IMR-90 (cell line): ENCODE results near the gene CD81. TPM values are rescaled to one million over a fixed set of nuclear protein-coding genes. Genes with fewer than 3 reads are reported as not detected.

Experiments
- ATAC-seq: fragments of 200-7000 bp; cut with Tn5 transposase; 2 replicates; pipeline ENCODE4 v1.9.1; 2020; ENCODE audit warnings: low read depth, mild to moderate bottlenecking, moderate library complexity
- BruUV-seq: library from RNA; stranded (reverse); fragments of 400-500 nt; replicated peaks from 2 replicates; lab custom pipeline; 2021; lab: Mats Ljungman, UMichigan
- CTCF ChIA-PET: fragments of 300-600 bp; formaldehyde crosslinking; extraction: SDS; loops from one replicate; lab custom pipeline; 2021; ENCODE audit warnings: antibody characterized with exemption; lab: Yijun Ruan, JAX
- POLR2A ChIA-PET: fragments of 300-600 bp; sonication (Branson Sonifier 250); formaldehyde crosslinking; loops from one replicate; lab custom pipeline; 2022; ENCODE audit warnings: antibody characterized with exemption; ENCODE audit not compliant: unreplicated experiment; lab: Charles Lee
- DNase-seq: peaks from one replicate; pipeline ENCODE4 v3.0.0; 2013
- H2AFZ ChIP-seq: replicated peaks from 2 replicates; pipeline ENCODE3; 2013; ENCODE audit warnings: low read length, mild to moderate bottlenecking; ENCODE audit not compliant: poor library complexity
- H2AK5ac ChIP-seq: 2 replicates; pipeline ENCODE4 v1.6.1; 2013; ENCODE audit warnings: low read depth, low read length, inconsistent platforms
- H2AK9ac ChIP-seq: replicated peaks from 2 replicates; pipeline ENCODE3; 2013; ENCODE audit warnings: mild to moderate bottlenecking, low read depth, low read length, moderate library complexity; ENCODE audit not compliant: poor library complexity
- H2BK120ac ChIP-seq: 2 replicates; pipeline ENCODE4 v1.6.1; 2013; ENCODE audit warnings: low read depth, low read length, inconsistent platforms
- H2BK15ac ChIP-seq: 3 replicates; pipeline ENCODE4 v1.6.1; 2013; ENCODE audit warnings: low read depth, low read length, inconsistent platforms
- H2BK20ac ChIP-seq: 2 replicates; pipeline ENCODE4 v1.6.1; 2013; ENCODE audit warnings: low read depth, mild to moderate bottlenecking, inconsistent platforms, low read length, moderate library complexity
- H2BK5ac ChIP-seq: 2 replicates; pipeline ENCODE4 v1.6.1; 2013; ENCODE audit warnings: mild to moderate bottlenecking, low read depth, low read length, inconsistent platforms; ENCODE audit not compliant: poor library complexity, severe bottlenecking
- H3K14ac ChIP-seq: replicated peaks from 2 replicates; pipeline ENCODE4 v1.6.1; 2013; ENCODE audit warnings: low read depth, low read length, inconsistent platforms
- H3K18ac ChIP-seq: 2 replicates; pipeline ENCODE4 v1.6.1; 2013; ENCODE audit warnings: low read depth, low read length, control low read depth
- H3K23ac ChIP-seq: 2 replicates; pipeline ENCODE4 v1.6.1; 2013; ENCODE audit warnings: low read depth, low read length, inconsistent platforms
- H3K27ac ChIP-seq: 2 replicates; pipeline ENCODE4 v1.5.1; 2013; ENCODE audit warnings: mild to moderate bottlenecking, control low read depth, low read length; ENCODE audit not compliant: insufficient read depth
- H3K27me3 ChIP-seq: 2 replicates; pipeline ENCODE4 v1.6.1; 2013; ENCODE audit warnings: low read length; ENCODE audit not compliant: control insufficient read depth, insufficient read depth
- H3K36me3 ChIP-seq: 2 replicates; pipeline ENCODE4 v1.6.1; 2013; ENCODE audit warnings: low read length, mixed read lengths; ENCODE audit not compliant: control insufficient read depth, insufficient read depth
- H3K4ac ChIP-seq: 2 replicates; pipeline ENCODE4 v1.6.1; 2013; ENCODE audit warnings: low read depth, low read length, inconsistent platforms
- H3K4me1 ChIP-seq: 2 replicates; pipeline ENCODE4 v1.6.1; 2013; ENCODE audit warnings: low read length, mixed read lengths; ENCODE audit not compliant: control insufficient read depth, insufficient read depth
- H3K4me2 ChIP-seq: 2 replicates; pipeline ENCODE4 v1.6.1; 2013; ENCODE audit warnings: low read depth, mild to moderate bottlenecking, control low read depth, low read length, moderate library complexity
- H3K4me3 ChIP-seq: 2 replicates; pipeline ENCODE4 v1.5.1; 2013; ENCODE audit warnings: low read depth, mild to moderate bottlenecking, control low read depth, low read length, moderate library complexity; ENCODE audit not compliant: insufficient read depth
- H3K56ac ChIP-seq: 2 replicates; pipeline ENCODE4 v1.6.1; 2013; ENCODE audit warnings: low read length, inconsistent platforms; ENCODE audit not compliant: insufficient read depth; ENCODE audit errors: extremely low read depth
- H3K79me1 ChIP-seq, 2 experiments: 2 replicates each; pipeline ENCODE4 v1.6.1; 2013; ENCODE audit warnings: low read length in 2 of 2, inconsistent platforms in 1 of 2, low read depth in 1 of 2
- H3K9ac ChIP-seq: 2 replicates; pipeline ENCODE4 v1.6.1; 2013; ENCODE audit warnings: low read depth, low read length, control low read depth
- H3K9me1 ChIP-seq: 2 replicates; pipeline ENCODE4 v1.6.1; 2013; ENCODE audit warnings: low read length, inconsistent platforms; ENCODE audit not compliant: insufficient read depth
- H3K9me3 ChIP-seq: 2 replicates; pipeline ENCODE4 v1.6.1; 2013; ENCODE audit warnings: low read length; ENCODE audit not compliant: control insufficient read depth, insufficient read depth
- H4K20me1 ChIP-seq: 2 replicates; pipeline ENCODE4 v1.6.1; 2013; ENCODE audit warnings: low read length, inconsistent platforms; ENCODE audit not compliant: insufficient read depth
- H4K5ac ChIP-seq: 2 replicates; pipeline ENCODE4 v1.6.1; 2013; ENCODE audit warnings: mild to moderate bottlenecking, low read depth, low read length, control low read depth
- H4K8ac ChIP-seq, 2 experiments: 2 replicates each; pipeline ENCODE4 v1.6.1; 2013; ENCODE audit warnings: low read depth in 2 of 2, low read length in 2 of 2, control low read depth in 1 of 2, inconsistent platforms in 1 of 2
- H4K91ac ChIP-seq: 2 replicates; pipeline ENCODE4 v1.6.1; 2013; ENCODE audit warnings: low read depth, low read length, inconsistent platforms; ENCODE audit not compliant: insufficient read depth
- BHLHE40 ChIP-seq: fragments of 150-350 bp; IDR thresholded peaks from 2 replicates; pipeline ENCODE4 v1.6.1; 2016; ENCODE audit warnings: mild to moderate bottlenecking, low read depth, low read length
- CHD1 ChIP-seq: IDR thresholded peaks from 2 replicates; pipeline ENCODE4 v1.6.1; 2012; ENCODE audit warnings: low read depth, low read length, improper control_type of control experiment
- CTCF ChIP-seq: conservative IDR thresholded peaks from 2 replicates; pipeline ENCODE4 v1.5.1; 2012; ENCODE audit warnings: mild to moderate bottlenecking, low read depth, low read length, improper control_type of control experiment
- FOS ChIP-seq: fragments of 150-350 bp; IDR thresholded peaks from 2 replicates; pipeline ENCODE4 v1.6.1; 2016; ENCODE audit warnings: low read depth, low read length
- POLR2A ChIP-seq: IDR thresholded peaks from 2 replicates; pipeline ENCODE4 v1.6.1; 2012; ENCODE audit warnings: mild to moderate bottlenecking, low read depth, low read length
- RCOR1 ChIP-seq: IDR thresholded peaks from 2 replicates; pipeline ENCODE4 v1.6.1; 2012; ENCODE audit warnings: mild to moderate bottlenecking, low read length, improper control_type of control experiment; ENCODE audit not compliant: insufficient replicate concordance
- SMC3 ChIP-seq: fragments of 150-350 bp; IDR thresholded peaks from 2 replicates; pipeline ENCODE4 v1.6.1; 2016; ENCODE audit warnings: low read depth, mild to moderate bottlenecking, antibody characterized with exemption, low read length, moderate library complexity
- WGBS, 2 experiments: methylation state at CpG; one replicate each; pipeline versions ENCODE4 v1.1.5 to v1.1.7; 2013; ENCODE audit warnings: missing lambda C conversion rate in 2 of 2; ENCODE audit not compliant: insufficient read length in 1 of 2; ENCODE audit errors: extremely low coverage in 2 of 2; 5-methylcytosine and 5-hydroxymethylcytosine counted together
- dilution Hi-C: fragments of 300-500 bp; cut with HindIII; formaldehyde crosslinking; loops from one replicate; pipeline ENCODE4 v1.14.3; 2018; ENCODE audit warnings: low sequenced_read_pairs; ENCODE audit not compliant: unreplicated experiment
- in situ Hi-C: fragments of 300-500 bp; cut with MboI; formaldehyde crosslinking; loops from 3 replicates; pipeline ENCODE4 v1.14.3; 2019; ENCODE audit warnings: low sequenced_read_pairs, inconsistent platforms, mixed read lengths
- intact Hi-C: fragments of 100-400 bp; cut with micrococcal nuclease; formaldehyde crosslinking; loops from 2 replicates; pipeline ENCODE4 v1.10.0; 2022
- polyA plus RNA-seq, 3 experiments: library from polyadenylated mRNA; depleted of rRNA; stranded (reverse); fragments of >200 nt; gene quantifications; 2 replicates each; pipeline ENCODE4 v1.2.3, GENCODE V29; 2012; ENCODE audit warnings: low replicate concordance in 1 of 3
- total RNA-seq: library from RNA; depleted of rRNA; stranded (reverse); fragments of >200 nt; gene quantifications from 2 replicates; pipeline ENCODE4 v1.2.3, GENCODE V29; 2012

Gene CD81
- total and polyA plus RNA-seq, 2 of the 4 experiments (the other 2 are of a cell fraction): 159 to 689 TPM

- H3K4ac ChIP-seq: no peak overlapping the region
- H3K23ac ChIP-seq: no peak overlapping the region
- H4K8ac ChIP-seq: no peak overlapping the region
- H2AFZ ChIP-seq: no peak overlapping the region
- dilution Hi-C loops (no loop called here), in situ Hi-C loops (no loop called here), intact Hi-C loops (no loop called here)
- no peak overlapping the region for H2BK20ac ChIP-seq
- H2BK15ac ChIP-seq: no peak overlapping the region
- no peak overlapping the region for H3K18ac ChIP-seq
- H3K79me1 ChIP-seq: peaks cover 0 to 19% of the 10 kb centered on the region in 2 experiments; a peak in 2 of 4 replicates
- no peak overlapping the region for H2BK5ac ChIP-seq
- H3K4me3 ChIP-seq: no peak overlapping the region
- 0 out of 2 replicates have a peak, but pooled peaks cover 5% of the 10 kb centered on the region for H3K9me1 ChIP-seq
- H4K5ac ChIP-seq: no peak overlapping the region
- WGBS, 2 experiments: 92% methylated on average over 2 of the region's 15 CpGs; no CpG with 5 or more reads in 1 of the 2 experiments
- H3K27ac ChIP-seq: no peak overlapping the region
- TF ChIP-seq BHLHE40 (no peak), RCOR1 (no peak), CTCF (no peak), CHD1 (no peak), POLR2A (no peak), FOS (no peak), SMC3 (no peak)
- no peak overlapping the region for H4K91ac ChIP-seq
- no peaks in the 10 kb centered on the region for H3K36me3 ChIP-seq
- DNase-seq (no peak), ATAC-seq (no peak)
- peaks cover 7% of the 10 kb centered on the region for H3K4me1 ChIP-seq
- no peak overlapping the region for H2BK120ac ChIP-seq
- BruUV-seq: no TSS peak
- no peak overlapping the region for H2AK9ac ChIP-seq
- no peaks in the 10 kb centered on the region for H3K27me3 ChIP-seq
- H4K20me1 ChIP-seq: peaks cover 26% of the 10 kb centered on the region
- no peak overlapping the region for H3K9ac ChIP-seq
- H2AK5ac ChIP-seq: no peak overlapping the region
- H3K4me2 ChIP-seq: no peak overlapping the region
- H3K56ac ChIP-seq: no peak overlapping the region
- ChIA-PET POLR2A (no interaction called here), CTCF (no interaction called here)
- no peaks in the 10 kb centered on the region for H3K9me3 ChIP-seq
- no peak overlapping the region for H3K14ac ChIP-seq
Observed at GRCh38 chr11:2374456-2375201, 2.5 kb upstream of the CD81 start.
